Tibial artery (tissue), 4 donors: ENCODE measurements around the gene TNNC2.
A peak's percentile ranks its signal among the peaks of the same experiment; 100 is the strongest.

Source experiments
- DNase-seq, 2 donors: peaks; one replicate each; pipeline ENCODE4 v3.0.0-alpha.2; 2019
- H3K27ac ChIP-seq, 2 donors: fragments of 200-600 bp; sonication (generic) in 1 of 2; 1 replicate in 1 of 2; 2 replicates in 1 of 2; pipeline ENCODE4 v1.5.1; 2018 to 2019; ENCODE audit warnings: mild to moderate bottlenecking in 1 of 2
- H3K27me3 ChIP-seq, 2 donors: fragments of 200-600 bp; sonication (generic) in 1 of 2; one replicate each; pipeline versions ENCODE4 v1.5.1 to v1.6.0; 2016 to 2019
- H3K36me3 ChIP-seq, 3 donors: fragments of 200-600 bp; sonication (generic) in 2 of 3; one replicate each; pipeline ENCODE4 v1.5.1; 2016 to 2019; ENCODE audit warnings: mild to moderate bottlenecking in 2 of 3
- H3K4me1 ChIP-seq, 4 donors: fragments of 200-600 bp; sonication (generic) in 2 of 4; 1 replicate in 3 of 4; 2 replicates in 1 of 4; pipeline ENCODE4 v1.5.1; 2016 to 2019
- H3K4me3 ChIP-seq, 2 donors: fragments of 200-600 bp; sonication (generic) in 1 of 2; 1 replicate in 1 of 2; 2 replicates in 1 of 2; pipeline ENCODE4 v1.5.1; 2018 to 2019; ENCODE audit warnings: mild to moderate bottlenecking in 2 of 2
- H3K9me3 ChIP-seq, 3 donors: fragments of 200-600 bp; sonication (generic) in 1 of 3; one replicate each; pipeline ENCODE4 v1.5.1; 2016 to 2019
- CTCF ChIP-seq, 2 experiments: fragments of 200-600 bp in 1 of 2; fragments of 450-650 bp in 1 of 2; IDR thresholded peaks; one replicate each; pipeline ENCODE4 v1.5.1; 2017 to 2019; ENCODE audit warnings: antibody characterized with exemption in 2 of 2, mild to moderate bottlenecking in 1 of 2, moderate library complexity in 1 of 2
- intact Hi-C: fragments of 100-400 bp; cut with DNase I; formaldehyde crosslinking; loops from one replicate; pipeline ENCODE4 v1.15.0; 2023; ENCODE audit warnings: low total_unique reads

TNNC2 gene

DNA sequence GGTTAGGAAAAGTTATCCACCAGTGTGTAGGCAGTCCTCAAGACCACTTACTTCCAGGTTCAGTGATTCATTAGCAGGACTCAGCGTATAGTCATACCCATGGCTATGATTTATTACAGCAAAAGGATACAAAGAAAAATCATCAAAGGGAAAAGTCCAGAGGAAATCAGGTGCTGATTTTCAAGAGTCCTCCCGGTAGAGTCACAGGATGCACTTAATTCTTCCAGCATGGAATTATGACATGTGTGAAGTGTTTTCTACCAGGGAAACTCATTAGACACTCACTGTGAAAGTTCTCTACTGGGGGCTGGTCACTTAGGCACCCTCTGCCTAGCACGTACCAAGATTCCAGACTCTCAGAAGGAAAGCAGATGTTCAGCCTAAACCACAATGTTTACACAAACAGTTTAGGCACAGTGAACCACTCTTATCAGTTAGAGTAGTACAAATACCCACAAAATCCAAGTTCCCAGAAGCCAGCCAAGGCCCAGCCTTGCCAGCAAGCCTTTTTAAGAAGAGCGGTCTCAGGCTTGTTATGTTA, 45.7 kb downstream of the TNNC2 start:
- no peak overlapping the region for H3K4me3 ChIP-seq
- peak overlapping the region; percentile 85 to 94 for H3K27ac ChIP-seq
- TF ChIP-seq CTCF (IDR thresholded peaks at IDR 0.05) = no peak
- H3K27me3 ChIP-seq = no peaks in the 10 kb centered on the region
- no peaks in the 10 kb centered on the region for H3K9me3 ChIP-seq
- H3K4me1 ChIP-seq = peaks cover 3 to 67% (median 47%) of the 10 kb centered on the region in 4 donors
- H3K36me3 ChIP-seq = no peaks in the 10 kb centered on the region
- intact Hi-C loops = no loop called here
- DNase-seq = peak; percentile 34 to 75

DNA sequence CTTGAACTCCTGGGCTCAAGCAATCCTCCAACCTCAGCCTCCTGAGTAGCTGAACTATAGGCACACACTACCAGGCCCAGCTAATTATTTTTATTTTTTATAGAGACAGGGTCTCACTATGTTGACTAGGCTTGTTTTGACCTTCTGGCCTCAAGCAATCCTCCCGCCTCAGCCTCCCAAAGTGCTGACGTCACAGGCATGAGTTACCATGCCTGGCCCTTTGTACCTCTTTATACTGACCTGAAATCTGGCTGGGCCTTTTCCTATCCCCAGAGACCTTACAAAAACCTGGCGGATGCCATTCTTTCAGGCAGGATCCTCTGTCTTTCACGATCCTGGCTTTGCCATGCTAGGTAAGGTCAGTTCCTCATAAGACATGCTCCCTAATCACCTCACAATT, 47.0 kb downstream of the TNNC2 start:
- DNase-seq = no peak
- TF ChIP-seq CTCF (IDR thresholded peaks at IDR 0.05) = no peak
- intact Hi-C loops = no loop called here
- H3K36me3 ChIP-seq = no peaks in the 10 kb centered on the region
- H3K4me1 ChIP-seq = peaks cover 3 to 67% (median 47%) of the 10 kb centered on the region in 4 donors
- H3K27me3 ChIP-seq = no peaks in the 10 kb centered on the region
- H3K9me3 ChIP-seq = no peaks in the 10 kb centered on the region
- no peak overlapping the region for H3K4me3 ChIP-seq
- peak overlapping the region; percentile 85 to 94 for H3K27ac ChIP-seq

DNA sequence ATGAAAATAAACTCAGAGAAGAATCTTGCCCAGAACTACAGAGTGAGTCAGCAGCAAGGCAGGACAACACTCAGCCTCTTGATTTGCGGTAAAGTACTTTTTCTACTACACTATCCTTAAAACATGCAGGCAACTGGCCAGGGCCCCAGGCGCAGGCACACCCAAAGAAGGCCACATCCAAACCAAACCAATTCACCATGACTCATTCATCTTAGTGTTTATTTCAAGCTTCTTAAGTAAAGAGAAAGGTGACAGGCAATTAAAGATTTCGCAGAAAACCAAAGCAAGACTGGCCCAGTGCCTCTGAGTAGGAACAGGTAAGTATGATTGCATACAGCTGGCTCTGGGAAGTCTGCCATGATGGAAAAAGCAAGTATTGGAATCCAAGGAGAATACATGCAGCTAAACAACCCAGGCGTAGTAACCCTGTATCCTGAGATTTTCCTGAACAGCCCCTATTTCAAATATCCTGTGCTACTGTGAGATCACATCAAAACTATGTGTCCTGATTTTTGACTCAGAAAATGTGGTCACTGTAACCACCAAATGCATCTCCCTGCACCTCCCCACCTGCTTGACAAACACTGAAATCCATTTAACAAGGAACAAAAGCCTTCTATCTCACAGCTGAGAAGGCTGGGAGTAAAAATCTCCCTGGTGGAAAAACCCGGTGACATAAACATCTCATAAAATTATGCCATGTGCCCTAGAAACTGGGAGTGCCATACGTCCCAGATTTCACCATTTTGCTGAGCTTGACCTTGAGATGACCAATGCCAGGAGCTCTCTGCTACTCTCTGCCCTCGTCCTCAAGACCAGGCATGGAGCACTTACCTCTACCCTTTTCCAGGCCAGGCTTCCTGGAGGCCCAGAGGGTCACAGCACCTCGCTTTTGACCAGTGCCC, 47.8 kb downstream of the TNNC2 start:
- Histone ChIP-seq H3K9me3 (no peaks in the 10 kb centered on the region), H3K27me3 (no peaks in the 10 kb centered on the region), H3K4me1 (peaks cover 3 to 65% (median 47%) of the 10 kb centered on the region in 4 donors), H3K4me3 (no peak overlapping the region), H3K36me3 (no peaks in the 10 kb centered on the region), H3K27ac (peak overlapping the region; percentile 85 to 94)
- intact Hi-C loops = loop anchor here (10.0 kb wide), 1 partner anchor 334 kb away; no protein-coding TSS in a partner anchor
- DNase-seq = peak; percentile 97
- TF ChIP-seq CTCF (IDR thresholded peaks at IDR 0.05) = no peak

DNA sequence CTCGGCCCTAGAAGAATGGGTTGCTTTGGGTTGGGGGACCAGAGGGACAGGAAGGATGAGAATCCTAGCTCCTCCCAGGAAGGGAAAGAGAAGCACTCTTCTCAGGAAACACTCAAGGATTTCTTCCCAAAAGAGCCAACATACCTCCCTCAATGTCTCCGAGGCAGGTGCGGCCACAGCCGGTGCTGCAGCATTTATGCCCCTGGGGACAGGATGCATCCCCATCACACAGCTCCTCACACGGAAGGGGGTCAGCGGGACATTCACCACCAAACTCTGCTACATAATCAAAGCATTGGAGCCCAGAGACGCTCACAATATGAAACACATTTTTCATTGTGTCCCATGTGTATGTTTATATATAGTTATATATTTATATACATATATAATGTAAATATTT, 50.2 kb downstream of the TNNC2 start:
- Histone ChIP-seq H3K4me3 (no peak overlapping the region), H3K27me3 (no peaks in the 10 kb centered on the region), H3K27ac (peak overlapping the region; percentile 84 to 85), H3K4me1 (peaks cover 3 to 47% (median 38%) of the 10 kb centered on the region in 4 donors), H3K9me3 (no peaks in the 10 kb centered on the region), H3K36me3 (no peaks in the 10 kb centered on the region)
- intact Hi-C loops = loop anchor here (10.0 kb wide), 1 partner anchor 332 kb away; no protein-coding TSS in a partner anchor
- no peak for DNase-seq
- TF ChIP-seq CTCF (IDR thresholded peaks at IDR 0.05) = no peak

- H3K4me3 ChIP-seq = no peak overlapping the region
- H3K9me3 ChIP-seq = no peaks in the 10 kb centered on the region
- no peak for TF ChIP-seq CTCF (IDR thresholded peaks at IDR 0.05)
- no peaks in the 10 kb centered on the region for H3K36me3 ChIP-seq
- H3K27ac ChIP-seq = no peak overlapping the region
- DNase-seq = no peak
- no peaks in the 10 kb centered on the region for H3K27me3 ChIP-seq
- peaks cover 0 to 42% (median 33%) of the 10 kb centered on the region in 4 donors for H3K4me1 ChIP-seq
- intact Hi-C loops = loop anchor here (10.0 kb wide), 1 partner anchor 331 kb away; no protein-coding TSS in a partner anchor
Measured at GRCh38 chr20:45775411-45775810, 51.7 kb downstream of the TNNC2 start.
